GM21717 (cell line): Measurements from ENCODE around the gene NCBP3.

Experiments
- ATAC-seq: cut with Tn5 transposase; IDR thresholded peaks from one replicate; pipeline ENCODE4 v1.9.1; 2021; ENCODE audit warnings: mild to moderate bottlenecking, moderate library complexity; ENCODE audit not compliant: unreplicated experiment

NCBP3 gene

GRCh38 chr17:3813171-3813570, 32.9 kb downstream of the NCBP3 start:
- no peak for ATAC-seq

- ATAC-seq = no peak
Observed at GRCh38 chr17:3812771-3813170, 33.3 kb downstream of the NCBP3 start.

DNA sequence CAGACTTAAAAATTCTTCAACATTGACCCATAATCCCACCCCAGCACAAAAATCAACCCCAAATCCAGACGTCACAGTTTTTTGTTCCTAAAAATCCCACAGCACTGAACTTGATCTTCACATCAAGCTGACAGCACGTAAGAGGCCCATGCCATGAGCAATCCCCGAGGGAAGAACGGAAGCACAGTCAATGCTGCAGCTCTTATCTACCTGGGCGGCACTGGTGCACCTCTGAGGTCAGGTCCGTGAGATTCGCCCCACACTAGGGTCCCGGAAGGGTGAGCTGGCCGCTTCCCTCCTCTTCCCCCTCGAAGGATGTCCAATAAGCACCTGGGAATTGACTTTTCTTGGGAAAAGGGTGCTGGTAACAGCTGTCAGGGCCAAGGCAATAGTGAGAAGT, 33.8 kb downstream of the NCBP3 start:
- no peak for ATAC-seq

GRCh38 chr17:3810019-3810418, 36.0 kb downstream of the NCBP3 start:
- no peak for ATAC-seq

DNA sequence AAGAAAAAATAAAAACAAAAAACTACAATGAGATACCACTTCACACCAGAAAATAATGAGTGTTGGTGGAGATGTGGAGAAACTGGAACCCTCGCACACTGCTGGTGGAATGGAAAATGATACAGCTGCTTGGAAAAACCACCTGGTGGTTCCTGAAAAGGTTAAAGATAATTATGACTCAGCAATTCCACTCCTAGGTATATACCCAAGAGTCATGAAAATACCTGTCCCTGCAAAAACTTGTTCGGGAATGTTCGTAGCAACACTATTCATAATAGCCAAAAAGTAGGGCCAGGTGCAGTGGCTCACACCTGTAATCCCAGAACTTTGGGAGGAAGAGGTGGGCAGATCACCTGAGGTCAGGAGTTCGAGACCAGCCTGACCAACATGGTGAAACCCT, 36.9 kb downstream of the NCBP3 start:
- no peak for ATAC-seq

GRCh38 chr17:3808701-3809100, 37.3 kb downstream of the NCBP3 start:
- ATAC-seq = no peak

- ATAC-seq = no peak
Observed at GRCh38 chr17:3805581-3805980, 40.5 kb downstream of the NCBP3 start.

- peak; percentile 67 for ATAC-seq
Observed at GRCh38 chr17:3804503-3804931, 41.5 kb downstream of the NCBP3 start.

GRCh38 chr17:3803308-3803640, 42.8 kb downstream of the NCBP3 start:
- no peak for ATAC-seq

DNA sequence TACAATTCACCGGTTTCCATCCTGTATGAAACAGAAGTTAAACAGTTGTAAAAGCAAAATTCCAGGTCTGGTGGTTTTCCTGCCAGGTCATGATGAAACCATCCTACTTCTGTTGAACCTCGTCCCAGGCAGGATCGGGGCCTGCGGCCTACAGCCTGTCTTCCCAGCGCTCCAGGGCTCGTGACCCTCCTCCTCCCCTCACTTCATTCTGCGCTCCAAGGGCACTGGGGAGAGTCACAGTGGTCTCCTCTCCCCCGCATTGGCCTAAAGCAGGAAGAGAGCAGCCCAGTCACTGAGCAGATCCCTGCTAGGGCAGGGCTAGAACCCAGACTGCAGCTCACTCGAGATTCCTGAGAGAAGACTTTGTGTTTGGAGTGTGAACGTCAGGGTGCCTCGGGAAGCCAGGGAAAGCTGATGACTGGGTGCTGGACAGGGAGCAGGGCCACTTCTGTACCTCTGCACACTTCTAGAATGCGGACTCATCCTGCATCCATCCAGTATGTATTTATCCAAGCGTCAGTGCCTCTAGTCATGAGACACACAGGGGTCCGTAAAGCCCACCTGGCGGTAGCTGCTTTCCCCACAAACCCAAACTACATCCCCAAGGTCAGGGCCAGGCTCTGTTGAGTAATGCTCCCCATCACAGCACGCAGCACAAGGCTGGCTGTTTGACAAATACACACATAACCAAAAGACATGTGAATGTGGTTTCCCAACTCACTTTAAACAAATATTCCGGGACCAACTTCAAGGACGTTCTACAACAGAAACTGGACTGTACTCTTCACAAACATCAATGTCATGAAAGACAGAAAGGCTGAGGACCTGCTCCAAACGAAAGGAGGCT, 43.4 kb downstream of the NCBP3 start:
- no peak for ATAC-seq

DNA sequence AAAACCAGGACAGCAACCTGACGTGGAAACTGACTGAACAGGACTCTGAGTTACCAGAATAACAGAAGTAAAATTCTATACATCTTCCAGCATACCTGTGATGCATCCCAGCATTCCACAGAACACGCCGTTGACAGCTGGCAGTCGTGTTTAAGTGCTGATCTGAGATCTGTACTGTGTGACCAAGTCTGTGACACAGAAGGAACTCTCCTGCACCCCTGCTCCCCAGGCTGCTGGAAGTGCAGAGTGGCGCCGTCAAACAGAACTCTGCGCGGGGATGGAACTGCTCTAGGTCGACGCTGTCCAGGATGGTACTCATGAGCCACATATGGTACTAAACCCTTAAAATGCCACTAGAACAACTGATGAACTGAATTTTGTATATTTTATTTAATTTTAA, 44.3 kb downstream of the NCBP3 start:
- no peak for ATAC-seq

GRCh38 chr17:3801347-3801746, 44.7 kb downstream of the NCBP3 start:
- ATAC-seq = no peak

DNA sequence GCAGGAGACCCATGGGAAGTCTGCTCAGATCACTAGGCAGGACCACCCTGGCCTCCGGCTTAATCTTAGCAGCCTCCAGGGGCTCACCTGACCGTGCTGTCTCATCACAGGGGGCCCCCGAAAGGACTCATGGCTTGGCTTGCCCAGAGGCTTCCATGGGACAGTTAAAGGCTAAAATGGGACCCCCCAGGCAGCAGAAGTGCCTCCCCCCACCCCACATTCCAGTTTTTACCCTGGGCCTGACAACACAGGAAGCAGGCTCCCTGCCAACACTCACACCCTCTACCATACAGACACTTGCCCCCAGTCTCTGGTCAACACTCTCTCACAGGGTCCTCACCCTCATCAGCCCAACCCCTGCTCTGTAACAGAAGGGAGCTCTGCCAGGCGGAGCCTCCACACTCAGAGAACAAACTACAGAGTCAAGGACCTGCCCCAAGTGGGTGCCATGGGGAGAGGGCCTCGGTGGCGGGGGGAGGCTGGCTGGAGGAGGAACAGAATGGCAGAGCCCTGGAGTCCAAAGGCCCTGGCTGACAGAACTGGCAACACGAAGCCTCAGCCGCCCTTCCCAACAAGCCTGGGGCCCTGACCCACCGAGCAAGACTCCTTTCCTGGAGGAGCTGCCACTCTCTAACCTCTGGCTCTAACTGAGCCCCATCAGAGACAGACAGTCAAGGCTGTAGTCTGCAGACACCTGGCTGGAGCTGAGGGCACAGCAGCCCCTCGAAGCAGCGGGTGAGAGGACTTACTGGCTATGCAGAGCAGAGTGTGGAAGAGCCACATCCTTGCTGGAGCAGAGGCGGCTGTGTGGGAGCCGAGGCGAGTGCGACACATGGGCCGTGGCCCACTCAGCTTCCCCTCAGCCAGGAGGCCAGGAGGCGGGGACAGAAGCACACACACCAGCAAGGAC, 45.4 kb downstream of the NCBP3 start, which contains the start of gene ITGAE:
Gene ITGAE, minus strand, starts transcription at position 827 of the 910 bp plus-strand sequence. Its CDS starts 44 bp downstream, at position 783.
- ATAC-seq = no peak

DNA sequence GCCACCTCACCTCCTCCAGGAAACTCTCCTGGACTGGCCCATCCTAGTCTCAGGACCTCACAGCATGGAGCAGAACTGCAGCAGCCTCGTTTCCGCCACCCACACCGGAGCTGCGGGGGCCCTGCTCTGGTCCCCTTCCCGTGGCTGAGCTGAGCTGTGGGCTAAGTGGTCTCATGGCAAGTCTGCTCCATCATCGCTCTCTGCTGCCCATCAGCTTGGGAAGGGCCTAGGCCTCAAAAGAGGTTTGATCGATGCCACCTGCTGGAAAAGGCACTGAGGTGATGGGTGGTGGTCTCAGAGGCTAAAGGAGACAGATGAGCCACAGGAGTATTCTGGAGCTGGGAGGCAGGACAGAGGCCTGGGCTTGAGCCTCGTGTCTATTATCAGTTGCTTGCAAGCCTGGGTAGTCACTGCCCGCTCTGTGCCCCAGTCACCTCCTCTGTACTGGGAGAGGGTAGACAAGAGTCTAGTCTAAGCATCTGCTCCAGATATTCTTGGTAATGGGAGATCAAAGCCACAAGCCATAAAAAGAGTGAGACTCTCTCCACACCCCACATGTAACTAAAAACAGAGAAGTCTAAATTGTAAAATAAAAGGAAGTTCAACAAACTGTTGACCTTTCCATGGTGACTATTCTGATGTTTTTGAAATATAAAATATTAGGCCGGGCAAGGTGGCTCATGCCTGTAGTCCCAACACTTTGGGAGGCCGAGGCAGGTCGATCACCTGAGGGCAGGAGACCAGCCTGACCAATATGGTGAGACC, 46.7 kb downstream of the NCBP3 start:
- ATAC-seq = no peak

GRCh38 chr17:3798273-3799180, 47.5 kb downstream of the NCBP3 start:
- ATAC-seq = no peak

DNA sequence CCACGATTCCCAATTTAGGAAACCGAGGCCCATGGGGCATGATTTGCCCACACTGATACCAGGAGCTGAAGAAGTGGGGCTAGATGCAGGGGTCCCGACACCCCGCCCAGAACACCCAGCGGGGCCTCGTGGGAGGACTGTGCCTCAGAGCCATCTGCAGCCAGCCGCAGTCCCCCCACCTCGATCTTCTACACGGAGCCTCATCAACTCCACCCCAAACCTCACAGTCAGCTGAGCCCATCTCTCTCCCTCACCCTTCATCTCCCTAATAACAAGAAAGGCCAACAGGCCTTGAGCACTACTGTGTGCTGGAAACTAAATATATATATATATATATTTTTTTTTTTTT, 49.2 kb downstream of the NCBP3 start:
- no peak for ATAC-seq

GRCh38 chr17:3796110-3796821, 49.8 kb downstream of the NCBP3 start:
- no peak for ATAC-seq

GRCh38 chr17:3795390-3796102, 50.5 kb downstream of the NCBP3 start:
- ATAC-seq = no peak
